ENCODE data around the gene ENTPD6.

DNA sequence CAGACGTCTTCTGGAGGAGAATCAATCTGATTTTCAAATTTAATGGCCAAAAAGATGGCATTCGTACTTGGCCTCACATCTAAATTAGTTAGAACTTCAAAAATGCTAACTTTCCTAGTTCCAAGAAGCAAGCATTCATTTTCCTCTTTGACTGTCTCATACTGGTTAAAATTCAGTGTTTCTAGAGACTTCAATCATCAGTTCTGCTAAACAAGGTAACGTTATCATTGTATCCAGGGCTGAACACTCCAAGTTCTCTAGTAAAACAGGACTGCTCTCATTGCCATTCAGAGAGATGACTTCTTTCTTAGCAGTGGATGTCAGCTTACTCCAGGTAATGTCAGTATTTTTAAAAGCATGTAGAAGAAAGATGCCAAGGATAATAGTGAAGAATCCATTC lies 34.6 kb upstream of the ENTPD6 start:
- TF ChIP-seq ZNF747 (tag by site-specific recombination; IDR thresholded peaks at IDR 0.05) (no peak), SALL2 (tag by site-specific recombination; IDR thresholded peaks at IDR 0.05; ENCODE audit: borderline replicate concordance) (no peak), BCL11A (tag by site-specific recombination; IDR thresholded peaks at IDR 0.05; ENCODE audit: low read depth) (no peak), FEZF1 (tag by site-specific recombination; IDR thresholded peaks at IDR 0.05) (no peak), ZNF274 (IDR thresholded peaks at IDR 0.05; ENCODE audit: low read length) (no peak), ZNF274 (tag by site-specific recombination; IDR thresholded peaks at IDR 0.05; ENCODE audit: borderline replicate concordance) (no peak), ZNF677 (tag by site-specific recombination; IDR thresholded peaks at IDR 0.05) (no peak), ZNF629 (tag by site-specific recombination; IDR thresholded peaks at IDR 0.05) (no peak), ZNF548 (tag by site-specific recombination; IDR thresholded peaks at IDR 0.05) (no peak), ZNF843 (tag by site-specific recombination; IDR thresholded peaks at IDR 0.05) (no peak)
- TF ChIP-seq, protein P1, sequence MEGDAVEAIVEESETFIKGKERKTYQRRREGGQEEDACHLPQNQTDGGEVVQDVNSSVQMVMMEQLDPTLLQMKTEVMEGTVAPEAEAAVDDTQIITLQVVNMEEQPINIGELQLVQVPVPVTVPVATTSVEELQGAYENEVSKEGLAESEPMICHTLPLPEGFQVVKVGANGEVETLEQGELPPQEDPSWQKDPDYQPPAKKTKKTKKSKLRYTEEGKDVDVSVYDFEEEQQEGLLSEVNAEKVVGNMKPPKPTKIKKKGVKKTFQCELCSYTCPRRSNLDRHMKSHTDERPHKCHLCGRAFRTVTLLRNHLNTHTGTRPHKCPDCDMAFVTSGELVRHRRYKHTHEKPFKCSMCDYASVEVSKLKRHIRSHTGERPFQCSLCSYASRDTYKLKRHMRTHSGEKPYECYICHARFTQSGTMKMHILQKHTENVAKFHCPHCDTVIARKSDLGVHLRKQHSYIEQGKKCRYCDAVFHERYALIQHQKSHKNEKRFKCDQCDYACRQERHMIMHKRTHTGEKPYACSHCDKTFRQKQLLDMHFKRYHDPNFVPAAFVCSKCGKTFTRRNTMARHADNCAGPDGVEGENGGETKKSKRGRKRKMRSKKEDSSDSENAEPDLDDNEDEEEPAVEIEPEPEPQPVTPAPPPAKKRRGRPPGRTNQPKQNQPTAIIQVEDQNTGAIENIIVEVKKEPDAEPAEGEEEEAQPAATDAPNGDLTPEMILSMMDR (tag by site-specific recombination; IDR thresholded peaks at IDR 0.05), result no peak
- TF ChIP-seq, protein P2, sequence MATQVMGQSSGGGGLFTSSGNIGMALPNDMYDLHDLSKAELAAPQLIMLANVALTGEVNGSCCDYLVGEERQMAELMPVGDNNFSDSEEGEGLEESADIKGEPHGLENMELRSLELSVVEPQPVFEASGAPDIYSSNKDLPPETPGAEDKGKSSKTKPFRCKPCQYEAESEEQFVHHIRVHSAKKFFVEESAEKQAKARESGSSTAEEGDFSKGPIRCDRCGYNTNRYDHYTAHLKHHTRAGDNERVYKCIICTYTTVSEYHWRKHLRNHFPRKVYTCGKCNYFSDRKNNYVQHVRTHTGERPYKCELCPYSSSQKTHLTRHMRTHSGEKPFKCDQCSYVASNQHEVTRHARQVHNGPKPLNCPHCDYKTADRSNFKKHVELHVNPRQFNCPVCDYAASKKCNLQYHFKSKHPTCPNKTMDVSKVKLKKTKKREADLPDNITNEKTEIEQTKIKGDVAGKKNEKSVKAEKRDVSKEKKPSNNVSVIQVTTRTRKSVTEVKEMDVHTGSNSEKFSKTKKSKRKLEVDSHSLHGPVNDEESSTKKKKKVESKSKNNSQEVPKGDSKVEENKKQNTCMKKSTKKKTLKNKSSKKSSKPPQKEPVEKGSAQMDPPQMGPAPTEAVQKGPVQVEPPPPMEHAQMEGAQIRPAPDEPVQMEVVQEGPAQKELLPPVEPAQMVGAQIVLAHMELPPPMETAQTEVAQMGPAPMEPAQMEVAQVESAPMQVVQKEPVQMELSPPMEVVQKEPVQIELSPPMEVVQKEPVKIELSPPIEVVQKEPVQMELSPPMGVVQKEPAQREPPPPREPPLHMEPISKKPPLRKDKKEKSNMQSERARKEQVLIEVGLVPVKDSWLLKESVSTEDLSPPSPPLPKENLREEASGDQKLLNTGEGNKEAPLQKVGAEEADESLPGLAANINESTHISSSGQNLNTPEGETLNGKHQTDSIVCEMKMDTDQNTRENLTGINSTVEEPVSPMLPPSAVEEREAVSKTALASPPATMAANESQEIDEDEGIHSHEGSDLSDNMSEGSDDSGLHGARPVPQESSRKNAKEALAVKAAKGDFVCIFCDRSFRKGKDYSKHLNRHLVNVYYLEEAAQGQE (tag by site-specific recombination; IDR thresholded peaks at IDR 0.05), result no peak
- TF ChIP-seq, protein P3, sequence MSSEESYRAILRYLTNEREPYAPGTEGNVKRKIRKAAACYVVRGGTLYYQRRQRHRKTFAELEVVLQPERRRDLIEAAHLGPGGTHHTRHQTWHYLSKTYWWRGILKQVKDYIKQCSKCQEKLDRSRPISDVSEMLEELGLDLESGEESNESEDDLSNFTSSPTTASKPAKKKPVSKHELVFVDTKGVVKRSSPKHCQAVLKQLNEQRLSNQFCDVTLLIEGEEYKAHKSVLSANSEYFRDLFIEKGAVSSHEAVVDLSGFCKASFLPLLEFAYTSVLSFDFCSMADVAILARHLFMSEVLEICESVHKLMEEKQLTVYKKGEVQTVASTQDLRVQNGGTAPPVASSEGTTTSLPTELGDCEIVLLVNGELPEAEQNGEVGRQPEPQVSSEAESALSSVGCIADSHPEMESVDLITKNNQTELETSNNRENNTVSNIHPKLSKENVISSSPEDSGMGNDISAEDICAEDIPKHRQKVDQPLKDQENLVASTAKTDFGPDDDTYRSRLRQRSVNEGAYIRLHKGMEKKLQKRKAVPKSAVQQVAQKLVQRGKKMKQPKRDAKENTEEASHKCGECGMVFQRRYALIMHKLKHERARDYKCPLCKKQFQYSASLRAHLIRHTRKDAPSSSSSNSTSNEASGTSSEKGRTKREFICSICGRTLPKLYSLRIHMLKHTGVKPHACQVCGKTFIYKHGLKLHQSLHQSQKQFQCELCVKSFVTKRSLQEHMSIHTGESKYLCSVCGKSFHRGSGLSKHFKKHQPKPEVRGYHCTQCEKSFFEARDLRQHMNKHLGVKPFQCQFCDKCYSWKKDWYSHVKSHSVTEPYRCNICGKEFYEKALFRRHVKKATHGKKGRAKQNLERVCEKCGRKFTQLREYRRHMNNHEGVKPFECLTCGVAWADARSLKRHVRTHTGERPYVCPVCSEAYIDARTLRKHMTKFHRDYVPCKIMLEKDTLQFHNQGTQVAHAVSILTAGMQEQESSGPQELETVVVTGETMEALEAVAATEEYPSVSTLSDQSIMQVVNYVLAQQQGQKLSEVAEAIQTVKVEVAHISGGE (tag by site-specific recombination; conservative IDR thresholded peaks at IDR 0.05; ENCODE audit: low read depth), result no peak

Measured in HEK293 (cell line).